Fibroblast of skin of scalp (primary cell): ENCODE measurements around the gene KITLG.
"Not testable (repeated sequence)": the region's sequence is repeated elsewhere in the genome, so short reads cannot be mapped to it uniquely, and the experiment has no call there.

Experiments
- DNase-seq: peaks from one replicate; pipeline ENCODE4 v3.0.0-alpha.2; 2013

The KITLG gene

GRCh38 chr12:88490425-88490824, 89.8 kb downstream of the KITLG start:
- no peak for DNase-seq

DNA sequence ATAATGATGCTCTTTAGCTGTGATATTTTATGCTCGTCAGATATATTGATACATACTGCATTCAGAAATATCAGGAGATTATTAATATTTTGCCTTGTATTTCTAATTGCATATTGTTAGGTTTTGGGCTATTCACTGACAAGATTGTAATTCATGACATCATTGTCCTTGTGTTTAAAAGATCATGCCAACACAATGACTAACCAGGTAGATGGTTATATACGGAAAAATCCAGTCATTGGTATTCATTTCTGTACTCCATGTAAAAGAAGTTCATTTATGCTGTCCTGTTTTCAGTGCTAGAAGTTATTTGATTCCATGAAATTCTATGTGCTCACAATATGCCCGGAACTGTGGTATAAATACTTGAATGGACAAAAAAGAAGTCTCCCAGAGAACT, 107.5 kb downstream of the KITLG start:
- peak; percentile 59 for DNase-seq

DNA sequence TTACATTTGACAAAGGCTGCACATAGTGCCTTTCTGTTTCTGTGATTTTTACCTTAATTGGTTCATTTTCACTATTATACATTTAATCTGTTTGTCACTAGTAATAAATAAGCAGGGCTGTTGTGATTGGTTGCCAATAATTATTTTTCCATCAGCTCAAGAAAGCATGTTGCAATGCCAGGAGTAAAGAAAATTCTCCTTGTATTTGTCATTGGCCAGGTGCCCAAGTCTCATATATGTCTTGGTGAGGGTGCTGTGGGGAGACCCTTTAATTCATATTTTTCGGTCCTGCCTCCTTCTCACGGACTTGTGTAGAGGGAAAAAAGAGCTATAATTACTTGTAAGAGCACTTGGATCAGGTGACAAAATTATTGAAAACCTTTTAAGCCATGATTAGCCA, 108.0 kb downstream of the KITLG start:
- peak; percentile 38 for DNase-seq

DNA sequence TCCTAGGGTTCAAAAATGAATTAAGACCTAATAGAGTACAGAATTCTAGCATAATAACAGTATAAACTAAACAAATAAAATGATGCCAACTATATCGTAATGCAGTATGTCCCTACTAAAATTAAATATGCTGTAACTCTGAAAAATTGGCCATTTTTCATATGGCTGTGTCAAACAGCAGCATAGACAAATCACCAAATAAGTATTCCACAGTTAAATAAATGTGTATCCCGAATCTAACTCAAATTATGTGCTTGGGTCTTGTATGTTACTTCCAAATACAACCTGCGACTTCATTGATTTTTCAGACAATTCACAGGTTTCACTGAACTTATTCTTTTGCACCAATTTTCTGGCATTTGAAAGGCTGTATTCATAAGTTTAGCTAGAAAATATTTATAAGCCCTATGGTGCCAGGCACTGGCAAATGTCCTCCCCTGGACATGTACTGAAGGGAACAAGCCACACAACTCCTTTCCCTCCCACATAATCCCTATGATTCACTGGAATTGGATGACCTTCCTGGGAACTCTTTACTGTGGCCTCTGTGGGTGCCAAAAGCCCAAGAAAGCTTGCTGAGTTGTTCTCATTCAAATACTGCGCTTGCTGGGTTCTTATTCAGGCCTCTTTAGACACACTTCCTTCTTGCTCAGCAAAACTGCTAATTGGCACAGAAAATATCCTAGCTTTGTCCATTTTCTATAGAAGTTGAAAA, 108.8 kb downstream of the KITLG start:
- peak; percentile 78 for DNase-seq

DNA sequence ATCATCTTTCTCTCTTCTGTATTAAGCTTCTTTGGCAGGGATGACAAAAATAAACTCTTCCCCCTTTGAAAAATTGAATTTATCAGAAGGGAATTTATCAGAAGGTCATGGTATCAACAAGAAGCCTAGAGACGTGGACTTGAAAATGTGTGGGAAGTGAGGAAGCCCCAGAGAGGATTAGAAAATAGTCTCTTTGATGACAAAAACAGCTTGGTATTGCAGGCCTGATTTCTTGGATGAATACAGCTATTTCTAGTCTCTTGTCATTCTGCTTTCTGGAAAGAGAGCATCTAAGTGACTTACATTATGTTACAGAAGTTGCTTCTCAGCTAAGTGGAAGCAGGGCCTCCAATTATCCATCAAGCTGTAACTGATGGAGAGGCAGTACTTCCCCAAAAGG, 111.1 kb downstream of the KITLG start:
- no peak for DNase-seq

DNA sequence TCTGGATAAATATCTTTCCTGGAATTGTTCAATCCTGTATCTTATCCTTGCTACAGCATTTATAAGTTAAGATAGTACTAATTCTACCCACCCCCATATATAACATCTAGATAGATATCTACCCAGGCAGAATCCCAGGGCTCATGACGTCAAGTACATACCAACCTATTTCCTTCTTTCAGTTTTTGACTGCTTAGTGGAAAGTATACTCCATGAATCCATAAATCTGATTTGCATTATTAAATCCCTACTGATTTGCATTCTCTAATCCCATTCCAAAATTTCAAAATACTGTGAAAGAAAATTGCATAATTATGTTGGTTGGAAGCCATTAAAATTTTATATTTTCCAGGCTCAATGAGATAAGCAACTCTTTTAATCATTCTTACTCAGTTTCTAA, 111.7 kb downstream of the KITLG start:
- DNase-seq: no peak

- not testable (repeated sequence) for DNase-seq
Measured at GRCh38 chr12:88466708-88467107, 113.6 kb downstream of the KITLG start.

DNA sequence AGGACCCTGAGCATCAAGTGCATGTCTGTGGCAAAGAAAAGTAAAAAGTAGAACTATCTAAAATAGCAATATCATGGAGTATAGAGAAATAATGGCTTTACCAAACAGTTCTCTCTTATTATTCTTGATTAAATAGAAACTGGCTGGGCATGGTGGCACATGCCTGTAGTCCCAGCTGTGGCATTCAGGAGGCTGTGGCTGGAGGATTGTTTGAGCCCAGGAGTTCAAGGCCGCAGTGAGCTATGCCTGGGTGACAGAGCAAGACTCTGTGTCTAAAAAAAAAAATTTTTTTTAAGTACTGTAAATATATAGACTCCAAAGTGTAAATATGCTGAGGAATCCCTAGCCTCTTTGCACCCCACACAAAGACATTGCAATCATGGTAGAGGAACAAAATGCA, 121.9 kb downstream of the KITLG start:
- DNase-seq: no peak

- DNase-seq: peak; percentile 82
Measured at GRCh38 chr12:88453323-88453722, 126.9 kb downstream of the KITLG start.

GRCh38 chr12:88451205-88451604, 129.1 kb downstream of the KITLG start:
- peak; percentile 48 for DNase-seq

DNA sequence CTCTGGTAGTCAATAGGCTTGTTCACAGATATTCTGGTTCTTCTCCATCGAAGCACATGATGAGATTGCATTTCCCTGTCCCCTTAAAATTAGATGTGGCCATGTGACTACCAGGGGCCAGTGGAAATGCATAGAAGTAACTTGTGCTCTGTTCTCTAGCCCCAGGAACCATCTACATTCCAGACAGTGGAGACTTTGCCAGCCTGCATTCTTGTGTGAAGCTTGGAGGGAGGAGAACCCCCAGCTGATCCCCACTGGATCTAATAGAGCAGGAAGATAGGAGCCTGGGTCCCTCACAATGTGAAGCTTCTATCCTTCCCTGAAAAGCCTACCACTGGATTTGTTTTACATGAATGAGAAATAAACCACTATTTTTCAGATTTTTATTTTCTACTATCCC, 130.1 kb downstream of the KITLG start:
- peak; percentile 60 for DNase-seq

- DNase-seq: no peak
Measured at GRCh38 chr12:88448337-88448915, 131.8 kb downstream of the KITLG start.

DNA sequence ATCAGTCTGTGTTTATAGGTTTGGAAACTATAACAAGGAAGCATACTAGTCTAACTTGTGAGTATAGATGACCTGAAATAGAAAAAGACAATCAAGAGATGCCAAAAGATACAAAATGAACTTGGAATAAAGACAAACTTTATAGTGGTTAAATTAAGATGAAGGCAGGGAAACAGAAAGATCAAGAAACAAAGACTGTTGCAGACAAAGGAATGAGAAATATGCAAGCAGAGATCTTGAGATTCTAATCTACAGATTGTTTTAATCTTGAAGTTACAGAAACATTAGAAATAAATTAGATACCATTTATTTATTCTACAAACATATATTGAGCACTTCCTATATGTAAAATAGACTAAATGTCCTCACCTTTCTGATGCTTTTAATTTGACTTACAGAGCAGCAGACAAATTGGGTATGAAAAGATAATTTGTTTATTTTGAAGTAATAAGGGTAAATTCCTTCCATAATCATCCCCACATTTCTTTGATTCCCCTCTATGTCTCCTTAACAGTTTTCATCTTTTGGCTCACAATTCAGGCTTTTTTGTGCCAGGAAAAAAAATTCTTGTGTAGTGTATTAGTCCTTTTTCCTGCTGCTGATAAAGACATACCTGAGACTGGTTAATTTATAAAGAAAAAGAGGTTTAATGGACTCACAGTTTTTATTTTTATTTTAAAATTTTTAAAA, 134.4 kb downstream of the KITLG start:
- DNase-seq: peak; percentile 25

DNA sequence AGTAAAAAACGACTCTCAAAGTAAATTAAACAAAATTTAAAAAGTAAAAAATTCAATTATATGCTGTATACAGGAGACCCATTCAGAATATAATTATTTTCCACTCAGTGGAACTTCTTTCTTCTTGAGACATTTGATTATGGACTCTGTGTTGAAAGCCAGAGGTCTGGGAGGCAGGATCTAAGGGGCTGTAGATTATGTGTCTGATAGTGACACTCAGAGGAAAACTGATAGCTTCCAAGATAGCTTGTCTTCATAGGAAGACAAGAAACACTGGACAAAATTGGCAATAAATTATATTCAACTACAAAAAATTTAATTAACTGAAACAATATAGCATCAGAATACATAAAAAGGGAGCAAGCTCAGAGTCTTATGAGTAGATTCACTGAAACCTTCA, 135.8 kb downstream of the KITLG start:
- no peak for DNase-seq
